IPS-18c (cell line): ENCODE measurements around the gene PLCL2.
"Not testable (repeated sequence)": the region's sequence is repeated elsewhere in the genome, so short reads cannot be mapped to it uniquely, and the experiment has no call there.

Experiments
- H3K4me3 ChIP-seq: 2 replicates; pipeline ENCODE4 v1.7.0; 2013; ENCODE audit warnings: low read depth, mild to moderate bottlenecking, low read length, moderate library complexity; ENCODE audit not compliant: insufficient read depth
- H3K9me3 ChIP-seq: one replicate; pipeline ENCODE4 v1.6.1; 2013; ENCODE audit warnings: mild to moderate bottlenecking, low read length, moderate library complexity; ENCODE audit not compliant: control insufficient read depth, insufficient read depth

Gene PLCL2

DNA sequence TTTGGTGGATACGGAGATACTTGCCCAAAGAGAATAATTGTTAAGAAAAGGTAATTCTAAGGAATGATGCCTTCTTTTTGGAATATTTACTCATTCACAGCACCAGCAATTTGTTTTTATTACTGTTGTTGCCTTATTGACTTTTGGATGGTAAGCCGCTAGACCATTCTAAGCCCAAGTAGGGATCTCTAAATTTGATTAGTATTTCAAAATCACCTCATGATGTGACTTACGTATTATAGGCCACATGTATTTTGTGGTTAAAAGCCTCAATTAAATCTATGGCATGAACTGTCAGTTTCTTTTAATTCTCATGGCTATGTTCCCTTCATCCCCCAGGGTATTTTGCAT is 94.1 kb downstream of the PLCL2 start:
- no peak overlapping the region for H3K4me3 ChIP-seq
- H3K9me3 ChIP-seq = no peaks in the 10 kb centered on the region

DNA sequence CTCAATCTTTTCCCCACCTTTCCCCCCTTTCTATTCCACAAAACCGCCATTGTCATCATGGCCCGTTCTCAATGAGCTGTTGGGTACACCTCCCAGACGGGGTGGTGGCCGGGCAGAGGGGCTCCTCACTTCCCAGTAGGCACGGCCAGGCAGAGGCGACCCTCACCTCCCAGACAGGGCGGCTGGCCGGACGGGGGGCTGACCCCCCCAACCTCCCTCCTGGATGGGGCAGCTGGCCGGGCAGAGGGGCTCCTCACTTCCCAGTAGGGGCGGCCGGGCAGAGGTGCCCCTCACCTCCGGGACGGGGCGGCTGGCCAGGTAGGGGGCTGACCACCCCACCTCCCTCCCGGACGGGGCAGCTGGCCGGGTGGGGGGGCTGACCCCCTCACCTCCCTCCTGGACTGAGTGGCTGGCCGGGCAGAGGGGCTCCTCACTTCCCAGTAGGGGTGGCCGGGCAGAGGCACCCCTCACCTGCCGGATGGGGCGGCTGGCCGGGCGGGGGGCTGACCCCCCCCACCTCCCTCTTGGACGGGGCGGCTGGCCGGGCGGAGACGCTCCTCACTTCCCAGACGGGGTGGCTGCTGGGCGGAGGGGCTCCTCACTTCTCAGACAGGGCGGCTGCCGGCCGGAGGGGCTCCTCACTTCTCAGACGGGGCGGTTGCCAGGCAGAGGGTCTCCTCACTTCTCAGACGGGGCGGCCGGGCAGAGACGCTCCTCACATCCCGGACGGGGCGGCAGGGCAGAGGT is 95.2 kb downstream of the PLCL2 start:
- H3K9me3 ChIP-seq, H3K4me3 ChIP-seq: not testable (repeated sequence)

DNA sequence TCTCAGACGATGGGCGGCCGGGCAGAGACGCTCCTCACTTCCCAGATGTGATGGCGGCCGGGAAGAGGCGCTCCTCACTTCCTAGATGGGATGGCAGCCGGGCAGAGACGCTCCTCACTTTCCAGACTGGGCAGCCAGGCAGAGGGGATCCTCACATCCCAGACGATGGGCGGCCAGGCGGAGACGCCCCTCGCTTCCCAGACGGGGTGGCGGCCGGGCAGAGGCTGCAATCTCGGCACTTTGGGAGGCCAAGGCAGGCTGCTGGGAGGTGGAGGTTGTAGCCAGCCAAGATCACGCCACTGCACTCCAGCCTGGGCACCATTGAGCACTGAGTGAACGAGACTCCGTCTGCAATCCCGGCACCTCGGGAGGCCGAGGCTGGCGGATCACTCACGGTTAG is 95.8 kb downstream of the PLCL2 start:
- not testable (repeated sequence) for H3K9me3 ChIP-seq, H3K4me3 ChIP-seq

DNA sequence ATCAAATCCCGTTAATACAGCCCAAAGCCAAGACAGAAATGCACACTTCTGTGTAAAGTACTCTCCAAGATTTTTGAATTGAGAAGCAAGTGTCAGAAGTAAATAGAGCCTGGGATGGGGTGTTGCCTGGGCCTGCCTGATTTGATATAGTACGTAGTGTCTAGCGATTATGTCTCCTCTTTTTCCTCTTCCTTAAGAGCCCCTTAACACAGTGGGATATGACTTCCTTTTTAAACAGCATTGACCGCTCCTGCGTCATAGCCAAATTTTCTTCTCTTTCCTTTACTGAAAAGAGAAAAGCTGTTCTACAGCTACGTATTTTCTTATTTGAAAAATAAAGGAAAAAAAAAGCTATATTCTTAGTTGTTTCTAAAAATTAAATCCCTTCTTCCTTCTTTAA is 97.7 kb downstream of the PLCL2 start:
- no peak overlapping the region for H3K4me3 ChIP-seq

DNA sequence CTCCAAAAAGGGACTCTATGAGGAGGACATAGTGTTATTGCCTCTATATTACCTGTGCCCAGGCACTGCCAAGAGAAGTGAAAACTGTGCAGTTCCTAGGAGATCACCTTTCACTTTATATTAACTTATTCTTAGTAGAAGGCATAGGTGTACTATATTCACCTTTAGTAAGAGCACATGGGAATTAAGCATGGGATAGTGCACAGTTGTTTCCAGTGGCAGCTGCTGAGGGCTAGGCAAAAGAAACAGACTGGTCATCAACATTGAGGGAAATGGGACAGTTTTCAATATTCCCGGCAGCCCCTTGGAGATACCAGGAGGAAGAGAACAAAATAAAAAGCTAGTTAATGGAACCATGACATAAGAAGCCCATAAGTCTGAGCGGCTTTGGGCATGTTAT is 100.9 kb downstream of the PLCL2 start:
- Histone ChIP-seq H3K9me3 (no peaks in the 10 kb centered on the region), H3K4me3 (no peak overlapping the region)

More for the DNA sequence above, 97.7 kb downstream of the PLCL2 start:
- H3K9me3 ChIP-seq = no peaks in the 10 kb centered on the region

DNA sequence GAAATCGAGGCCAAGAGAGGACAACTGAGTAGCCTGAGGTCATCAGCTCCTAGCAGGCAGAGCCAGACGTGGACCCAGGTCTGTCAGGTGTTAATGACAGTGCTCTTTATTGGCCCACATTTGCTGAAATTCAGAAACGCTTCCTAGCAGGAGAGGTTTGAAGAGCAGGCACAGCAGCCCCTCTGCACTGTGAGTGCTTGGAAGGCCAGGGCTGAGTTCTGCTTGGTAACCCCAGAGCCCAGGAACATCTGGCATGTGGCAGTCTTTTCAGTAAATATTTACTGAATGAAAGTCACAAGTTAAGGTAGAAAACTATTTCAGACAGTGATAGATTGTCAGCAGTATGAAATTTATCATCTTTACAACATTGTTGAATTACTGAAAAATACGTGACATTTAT is 102.4 kb downstream of the PLCL2 start:
- Histone ChIP-seq H3K4me3 (no peak overlapping the region), H3K9me3 (no peaks in the 10 kb centered on the region)

DNA sequence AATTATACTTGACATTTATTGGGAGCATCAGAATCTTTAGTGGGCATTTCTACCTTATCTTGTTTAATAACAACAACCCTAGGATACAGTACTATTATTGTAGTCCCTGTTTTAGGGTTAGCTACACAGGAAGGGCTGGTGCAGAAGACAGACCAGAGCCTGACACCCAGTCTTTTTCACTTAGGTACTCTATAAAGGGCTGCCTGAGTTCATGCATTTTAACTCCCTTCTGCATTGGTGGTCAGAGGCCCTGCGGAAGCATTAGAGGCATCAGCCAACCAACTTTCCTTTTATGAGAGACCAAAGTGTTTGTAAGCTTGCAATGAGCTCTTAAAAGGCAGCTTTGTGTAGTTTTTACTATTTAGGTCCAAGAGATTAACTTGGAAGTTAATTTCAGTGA is 105.4 kb downstream of the PLCL2 start:
- Histone ChIP-seq H3K4me3 (no peak overlapping the region), H3K9me3 (no peaks in the 10 kb centered on the region)

DNA sequence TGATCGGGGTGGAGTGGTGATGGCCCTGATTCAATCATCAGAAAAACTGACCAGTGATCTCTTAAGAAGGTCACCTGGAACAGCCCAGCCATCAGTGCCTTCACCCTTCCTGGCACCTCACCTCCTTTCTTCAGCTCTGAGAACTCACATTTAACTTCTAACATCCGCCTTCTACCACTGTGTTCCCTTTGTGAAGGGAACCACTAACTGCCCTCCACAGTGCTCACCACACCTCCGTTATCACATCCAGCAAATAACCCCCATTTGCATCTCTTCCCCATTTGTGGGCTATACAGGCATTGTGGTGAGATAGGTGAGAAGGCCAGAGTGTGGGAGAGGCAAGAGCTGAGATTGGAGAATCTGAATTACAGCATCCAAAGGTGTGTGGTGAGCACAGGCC is 107.4 kb downstream of the PLCL2 start:
- H3K9me3 ChIP-seq = no peaks in the 10 kb centered on the region
- H3K4me3 ChIP-seq = no peak overlapping the region

DNA sequence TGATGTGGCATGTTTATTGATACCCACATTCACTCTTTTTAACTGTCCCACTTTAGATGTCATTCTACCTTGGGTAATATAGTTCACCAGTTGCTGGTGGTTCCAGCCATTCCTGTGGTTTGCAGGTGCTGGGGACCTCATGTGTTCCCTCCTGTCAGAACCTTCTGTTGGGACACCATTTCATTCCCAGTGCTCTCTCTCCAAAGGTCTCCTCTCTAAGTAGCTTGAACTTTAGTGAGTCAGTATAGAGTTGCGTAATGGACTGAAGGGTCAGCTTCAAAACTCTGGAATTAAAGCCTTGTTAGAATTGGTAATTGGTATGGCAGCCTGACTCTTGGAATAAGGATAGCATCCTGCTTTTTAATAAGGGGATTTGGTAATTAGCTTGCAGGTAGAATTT is 108.5 kb downstream of the PLCL2 start:
- Histone ChIP-seq H3K4me3 (no peak overlapping the region), H3K9me3 (no peaks in the 10 kb centered on the region)

DNA sequence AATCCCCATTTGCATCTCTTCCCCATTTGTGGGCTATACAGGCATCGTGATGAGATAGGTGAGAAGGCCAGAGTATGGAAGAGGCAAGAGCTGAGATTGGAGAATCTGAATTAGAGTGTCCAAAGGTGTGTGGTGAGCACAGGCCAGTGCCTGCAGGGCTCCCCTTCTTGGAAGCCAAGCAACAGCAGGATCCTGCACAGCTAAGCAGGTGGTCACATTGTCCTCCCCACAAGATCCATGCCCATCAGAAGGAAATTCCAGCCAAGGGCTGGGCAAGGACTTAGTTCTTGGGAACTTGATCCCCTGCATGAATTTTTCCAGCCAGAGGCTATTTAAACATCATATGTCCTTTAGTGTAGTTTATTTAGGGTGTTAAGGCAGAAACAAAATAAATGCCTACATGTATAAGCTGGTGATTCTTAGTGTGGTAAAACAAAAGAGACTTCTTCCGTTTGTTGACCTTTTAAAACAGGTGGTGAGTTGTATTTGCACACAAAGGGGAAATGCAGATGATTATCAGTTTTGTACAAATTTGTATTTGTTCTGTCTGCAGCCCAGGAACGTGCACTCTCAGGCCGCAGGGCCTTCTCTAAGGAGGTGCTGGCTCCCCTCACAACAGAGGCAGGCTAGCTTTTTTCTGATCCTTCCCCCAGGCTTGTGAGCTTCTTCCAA is 110.2 kb downstream of the PLCL2 start:
- H3K9me3 ChIP-seq = no peaks in the 10 kb centered on the region
- H3K4me3 ChIP-seq = no peak overlapping the region

DNA sequence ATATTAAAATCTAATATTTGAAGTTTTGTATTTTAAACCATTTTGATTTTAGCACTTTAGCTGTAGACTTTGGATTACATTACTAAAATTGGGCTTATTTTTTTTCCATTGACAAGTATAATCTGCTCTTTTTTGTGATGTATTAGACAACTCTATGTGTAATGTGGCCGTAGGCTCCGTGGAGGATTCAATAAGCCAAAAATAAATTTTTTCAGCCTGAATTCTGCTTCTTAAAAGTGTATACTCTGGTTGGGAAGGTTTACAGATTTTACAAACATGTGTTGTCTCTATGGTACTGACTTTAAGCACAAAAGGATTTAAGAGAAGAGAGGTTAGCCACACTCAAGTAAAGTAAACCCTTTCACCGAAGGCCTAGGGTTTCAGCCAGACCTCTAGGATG is 110.8 kb downstream of the PLCL2 start:
- Histone ChIP-seq H3K9me3 (no peaks in the 10 kb centered on the region), H3K4me3 (no peak overlapping the region)

DNA sequence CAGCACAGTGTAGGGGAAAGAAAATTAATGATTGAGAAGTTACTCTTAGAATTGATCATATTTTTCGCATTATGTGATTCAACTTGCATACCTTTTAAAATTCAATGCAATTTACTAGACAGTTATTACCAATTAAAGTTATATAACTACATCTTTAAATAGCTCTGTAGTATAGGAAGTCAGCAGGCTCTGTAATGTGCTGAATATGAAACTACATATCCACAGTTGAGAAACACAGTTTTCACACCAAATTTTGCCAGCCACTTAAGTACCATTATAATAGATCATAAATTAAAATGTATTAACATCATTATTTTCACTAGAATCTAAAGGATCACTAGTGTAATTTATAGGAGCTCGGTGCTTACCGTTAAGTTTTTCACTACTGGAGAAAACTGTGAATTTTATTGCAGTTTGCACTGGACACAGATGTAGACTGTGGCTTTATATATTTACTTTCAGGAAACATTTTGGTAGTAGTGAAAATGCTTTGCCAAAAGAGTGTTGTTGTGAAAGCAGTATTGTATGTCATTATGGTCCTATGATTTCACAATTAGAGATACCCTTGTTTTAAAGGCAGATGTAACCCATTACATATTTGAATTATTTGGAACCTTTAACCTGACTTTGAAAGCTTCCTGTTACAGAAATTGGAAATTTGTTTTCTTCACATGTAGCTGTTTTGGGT is 113.6 kb downstream of the PLCL2 start:
- Histone ChIP-seq H3K9me3 (no peaks in the 10 kb centered on the region), H3K4me3 (no peak overlapping the region)

DNA sequence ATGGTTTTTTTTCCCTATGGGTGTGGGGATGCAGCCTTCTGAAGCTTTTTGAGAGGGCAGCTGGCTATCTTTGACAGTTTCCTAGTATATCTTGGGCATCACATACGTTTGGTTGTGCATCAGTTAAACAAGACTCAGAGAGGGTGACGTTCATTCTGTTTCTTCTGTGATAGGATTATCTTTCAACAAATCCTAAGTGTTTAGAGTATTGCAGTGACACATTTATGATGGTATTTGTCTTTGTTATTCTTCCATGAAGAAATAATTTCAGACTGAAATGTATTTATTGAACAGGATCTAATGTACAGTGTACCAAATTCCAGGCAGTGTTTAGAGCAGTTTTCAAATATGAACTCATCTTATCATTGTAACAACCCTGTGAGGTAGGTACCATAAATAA is 114.4 kb downstream of the PLCL2 start:
- H3K4me3 ChIP-seq = no peak overlapping the region
- no peaks in the 10 kb centered on the region for H3K9me3 ChIP-seq

DNA sequence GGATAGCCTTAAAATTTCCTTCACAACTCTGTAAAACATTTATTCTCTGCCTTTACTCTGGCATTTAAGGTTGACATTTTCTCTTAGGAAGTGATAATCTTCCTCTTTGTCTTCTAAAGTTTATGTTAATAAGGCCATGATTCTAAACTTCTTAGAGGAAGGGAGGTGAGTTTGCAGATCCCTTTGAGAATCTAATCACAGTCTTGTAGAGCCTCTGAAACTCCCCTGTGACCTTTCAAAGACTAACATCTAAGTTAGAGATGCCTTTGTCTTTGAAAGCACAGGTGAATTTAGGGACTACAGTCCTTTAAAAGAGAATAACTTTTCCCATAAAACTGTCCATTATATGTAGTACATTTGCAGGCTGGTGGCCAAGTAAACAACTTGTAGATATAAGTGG is 115.1 kb downstream of the PLCL2 start:
- no peak overlapping the region for H3K4me3 ChIP-seq
- no peaks in the 10 kb centered on the region for H3K9me3 ChIP-seq

DNA sequence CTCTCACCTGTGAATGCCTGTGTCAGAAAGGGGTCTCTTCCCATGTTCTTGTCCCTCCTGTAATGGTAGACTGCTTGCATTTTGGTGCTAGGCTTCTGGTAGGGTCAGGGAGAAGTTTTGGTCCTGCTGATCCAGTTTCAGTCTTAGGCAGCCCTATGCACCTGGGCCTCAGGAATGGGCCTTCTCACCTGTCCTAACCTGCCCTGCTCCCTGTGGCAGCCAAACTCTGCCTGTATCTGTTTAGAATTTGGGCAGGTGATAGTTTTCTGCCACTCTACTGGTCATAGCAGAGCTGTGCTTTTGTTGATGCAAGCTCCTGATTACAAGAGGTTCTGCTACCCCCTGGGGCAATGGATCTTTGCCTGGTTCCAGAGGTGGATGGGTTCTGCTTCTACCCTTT is 118.7 kb downstream of the PLCL2 start:
- Histone ChIP-seq H3K4me3 (no peak overlapping the region), H3K9me3 (no peaks in the 10 kb centered on the region)

DNA sequence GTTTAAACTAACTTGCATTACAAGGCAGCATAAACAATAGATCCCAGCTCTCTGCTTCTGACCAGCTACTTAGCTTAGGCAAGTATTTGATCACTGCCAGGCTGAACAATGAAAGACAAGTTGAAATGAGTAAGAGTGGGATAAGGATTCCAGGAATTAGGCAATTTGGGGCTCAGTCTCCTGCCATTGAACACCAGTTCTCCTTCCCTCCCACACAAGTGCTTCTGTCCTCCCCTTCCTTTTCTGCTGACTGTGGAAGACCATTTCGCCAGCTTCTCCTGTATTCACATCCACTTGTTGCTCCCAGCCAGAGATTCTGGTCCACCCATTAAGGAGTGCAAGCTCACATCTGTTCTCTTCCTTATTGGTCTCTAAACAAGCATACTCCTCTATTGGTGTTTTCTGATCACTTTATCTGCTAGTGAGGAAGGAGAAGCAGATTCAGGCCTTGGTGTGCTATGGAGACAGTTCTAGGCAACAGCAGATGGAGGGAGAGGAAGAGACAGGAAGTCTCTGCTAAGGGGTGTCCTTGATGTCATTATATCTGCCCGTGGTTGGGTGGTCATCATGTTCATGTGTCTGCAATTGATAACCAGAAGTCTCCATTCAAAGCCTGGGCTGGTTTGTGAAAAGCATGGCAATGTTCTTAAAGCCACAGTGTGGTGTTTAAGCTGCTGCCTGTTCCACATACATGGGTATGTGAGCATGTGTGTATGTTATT is 121.5 kb downstream of the PLCL2 start:
- Histone ChIP-seq H3K9me3 (no peaks in the 10 kb centered on the region), H3K4me3 (no peak overlapping the region)

DNA sequence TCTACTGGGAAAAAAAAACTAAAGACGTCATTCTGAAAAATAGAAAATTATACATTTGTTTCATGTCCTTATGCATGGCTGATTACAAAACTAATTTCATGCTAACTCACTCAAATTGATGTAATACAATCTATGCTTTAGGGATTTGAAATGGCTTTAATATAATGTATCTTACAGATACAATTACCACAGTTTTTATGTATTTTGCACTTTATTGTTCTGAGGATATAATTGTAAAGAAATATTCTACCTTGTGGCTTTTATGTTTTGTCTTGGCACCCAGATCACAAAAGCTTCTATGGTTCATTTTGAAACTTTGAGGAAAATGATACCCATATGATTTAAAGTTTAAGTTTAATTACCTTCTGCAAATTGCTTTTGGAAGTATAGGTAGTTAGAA is 122.5 kb downstream of the PLCL2 start:
- no peak overlapping the region for H3K4me3 ChIP-seq

DNA sequence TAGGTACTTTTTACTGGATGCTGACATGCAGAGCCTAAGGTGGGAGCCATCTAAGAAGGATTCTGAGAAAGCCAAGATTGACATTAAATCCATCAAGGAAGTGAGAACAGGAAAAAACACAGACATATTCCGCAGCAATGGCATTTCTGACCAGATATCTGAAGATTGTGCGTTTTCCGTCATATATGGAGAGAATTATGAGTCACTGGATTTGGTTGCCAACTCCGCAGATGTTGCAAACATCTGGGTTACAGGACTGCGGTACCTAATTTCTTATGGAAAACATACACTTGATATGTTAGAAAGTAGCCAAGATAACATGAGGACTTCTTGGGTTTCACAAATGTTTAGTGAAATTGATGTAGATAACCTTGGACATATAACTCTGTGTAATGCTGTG is 125.1 kb downstream of the PLCL2 start:
- no peaks in the 10 kb centered on the region for H3K9me3 ChIP-seq
- H3K4me3 ChIP-seq = no peak overlapping the region

More for the DNA sequence above, 122.5 kb downstream of the PLCL2 start:
- no peaks in the 10 kb centered on the region for H3K9me3 ChIP-seq
